ENCODE measurements around the gene PARP3. TPM values are rescaled to one million over a fixed set of nuclear protein-coding genes. Genes with fewer than 3 reads are reported as not detected.

PARP3 gene
- total RNA-seq, 1 donor from 2014 or later: 7.9 TPM

DNA sequence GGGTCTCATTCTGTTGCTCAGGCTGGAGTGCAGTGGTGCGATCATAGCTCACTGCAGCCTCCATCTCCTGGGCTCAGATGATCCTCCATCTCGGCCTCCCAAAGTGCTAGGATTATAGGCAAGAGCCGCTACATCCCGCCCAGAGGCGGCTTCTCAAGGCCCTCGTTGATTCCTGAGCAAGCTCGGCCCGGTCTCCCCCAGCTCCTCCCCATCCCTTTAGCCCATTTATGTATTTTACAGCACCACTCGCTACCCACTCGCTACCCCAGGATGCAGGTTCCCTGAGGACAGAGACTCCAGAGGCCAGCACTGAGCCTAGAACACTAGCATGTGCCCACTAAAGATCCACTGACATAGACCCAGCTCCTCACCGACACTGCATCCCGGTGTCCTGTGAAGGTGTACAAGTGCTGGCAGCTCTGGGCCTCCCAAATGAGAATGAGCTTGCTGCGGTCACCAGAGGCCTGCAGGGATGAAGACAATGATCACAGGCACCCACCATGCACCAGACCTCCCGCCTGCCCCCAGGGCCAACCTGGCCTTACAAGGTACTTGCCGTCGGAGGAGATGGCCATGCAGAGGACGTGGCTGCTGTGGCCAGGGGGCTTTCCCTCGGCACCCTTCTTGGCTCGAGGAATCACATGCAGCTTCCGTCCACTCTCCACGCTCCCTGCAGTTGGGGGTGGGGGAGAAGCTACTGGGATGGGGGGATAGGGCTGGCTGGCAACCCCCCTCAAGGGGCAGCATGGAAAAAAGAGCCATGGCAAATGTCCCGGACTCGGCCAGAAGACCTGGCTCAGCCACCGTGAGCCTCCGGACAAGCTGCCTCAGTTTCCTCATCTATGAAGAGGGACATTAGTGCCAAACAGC, 6.0 kb upstream of the PARP3 start:
- no peak for DNase-seq (ENCODE audit: low spot score, unreplicated experiment)
- no peak overlapping the region for H3K4me3 Mint-ChIP-seq (ENCODE audit: low read depth)
- no peaks in the 10 kb centered on the region for H3K9me3 Mint-ChIP-seq (ENCODE audit: low read depth)
- TF ChIP-seq, protein P1, sequence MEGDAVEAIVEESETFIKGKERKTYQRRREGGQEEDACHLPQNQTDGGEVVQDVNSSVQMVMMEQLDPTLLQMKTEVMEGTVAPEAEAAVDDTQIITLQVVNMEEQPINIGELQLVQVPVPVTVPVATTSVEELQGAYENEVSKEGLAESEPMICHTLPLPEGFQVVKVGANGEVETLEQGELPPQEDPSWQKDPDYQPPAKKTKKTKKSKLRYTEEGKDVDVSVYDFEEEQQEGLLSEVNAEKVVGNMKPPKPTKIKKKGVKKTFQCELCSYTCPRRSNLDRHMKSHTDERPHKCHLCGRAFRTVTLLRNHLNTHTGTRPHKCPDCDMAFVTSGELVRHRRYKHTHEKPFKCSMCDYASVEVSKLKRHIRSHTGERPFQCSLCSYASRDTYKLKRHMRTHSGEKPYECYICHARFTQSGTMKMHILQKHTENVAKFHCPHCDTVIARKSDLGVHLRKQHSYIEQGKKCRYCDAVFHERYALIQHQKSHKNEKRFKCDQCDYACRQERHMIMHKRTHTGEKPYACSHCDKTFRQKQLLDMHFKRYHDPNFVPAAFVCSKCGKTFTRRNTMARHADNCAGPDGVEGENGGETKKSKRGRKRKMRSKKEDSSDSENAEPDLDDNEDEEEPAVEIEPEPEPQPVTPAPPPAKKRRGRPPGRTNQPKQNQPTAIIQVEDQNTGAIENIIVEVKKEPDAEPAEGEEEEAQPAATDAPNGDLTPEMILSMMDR (IDR thresholded peaks at IDR 0.05; ENCODE audit: unreplicated experiment): no peak
- H3K4me1 Mint-ChIP-seq (ENCODE audit: low read depth): peaks cover 8% of the 10 kb centered on the region
- no peaks in the 10 kb centered on the region for H3K27me3 Mint-ChIP-seq
- peaks cover 7% of the 10 kb centered on the region for H3K36me3 Mint-ChIP-seq (ENCODE audit: insufficient read depth)
- H3K27ac Mint-ChIP-seq: no peak overlapping the region

- peaks cover 7% of the 10 kb centered on the region for H3K36me3 Mint-ChIP-seq (ENCODE audit: insufficient read depth)
- DNase-seq (ENCODE audit: low spot score, unreplicated experiment): no peak
These were observed 5.1 kb upstream of the PARP3 start for GRCh38 chr3:51937014-51937413.

DNA sequence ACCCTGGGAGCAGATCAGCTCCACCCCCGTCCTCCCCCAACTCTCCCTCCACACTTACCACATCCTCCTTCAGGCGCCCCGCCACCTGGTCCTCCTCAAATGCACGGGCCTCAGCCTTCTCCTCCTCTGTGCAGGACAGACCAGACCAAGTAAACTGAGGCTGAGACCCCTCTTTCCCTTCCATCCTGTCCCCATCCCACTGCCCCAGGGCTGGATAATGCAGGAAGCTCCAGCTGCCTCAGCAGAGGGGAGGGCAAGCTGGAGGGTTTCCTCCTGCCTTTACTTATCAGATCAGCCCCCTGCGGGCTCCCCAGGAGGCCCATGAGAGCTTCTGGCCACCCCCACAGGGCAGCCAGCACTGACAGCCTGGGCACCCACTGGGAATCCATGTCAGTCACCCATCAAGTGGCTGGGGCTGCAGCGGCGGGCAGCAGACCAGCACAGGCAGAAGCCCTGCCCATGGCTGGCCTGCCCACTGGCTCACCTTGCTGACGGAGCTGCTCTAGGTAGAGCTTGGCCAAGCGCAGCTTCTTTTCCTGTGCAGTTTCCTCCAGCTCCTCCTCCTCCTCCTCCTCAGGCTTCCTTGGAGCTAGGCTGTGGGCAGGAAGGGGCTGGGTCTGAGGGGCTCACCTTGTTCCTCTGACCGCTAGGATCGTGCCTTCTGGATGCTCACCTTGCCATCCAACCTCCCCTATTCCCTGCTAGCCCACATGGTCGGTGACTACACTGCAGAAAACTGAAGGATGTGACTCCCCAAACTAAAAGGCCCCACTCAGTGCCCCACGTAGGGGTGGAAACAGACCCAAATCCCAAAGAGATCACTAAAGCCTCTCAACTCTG, 4.3 kb upstream of the PARP3 start:
- no peak overlapping the region for H3K27ac Mint-ChIP-seq
- H3K4me3 Mint-ChIP-seq (ENCODE audit: low read depth): no peak overlapping the region
- peaks cover 12% of the 10 kb centered on the region for H3K4me1 Mint-ChIP-seq (ENCODE audit: low read depth)
- TF ChIP-seq, protein P1 (IDR thresholded peaks at IDR 0.05; ENCODE audit: unreplicated experiment): no peak
- no peaks in the 10 kb centered on the region for H3K9me3 Mint-ChIP-seq (ENCODE audit: low read depth)
- no peaks in the 10 kb centered on the region for H3K27me3 Mint-ChIP-seq
- H3K36me3 Mint-ChIP-seq (ENCODE audit: insufficient read depth): peaks cover 7% of the 10 kb centered on the region
- DNase-seq (ENCODE audit: low spot score, unreplicated experiment): no peak

More at GRCh38 chr3:51937014-51937413, 5.1 kb upstream of the PARP3 start:
- Mint-ChIP-seq H3K4me3 (ENCODE audit: low read depth) (no peak overlapping the region), H3K4me1 (ENCODE audit: low read depth) (peaks cover 10% of the 10 kb centered on the region), H3K9me3 (ENCODE audit: low read depth) (no peaks in the 10 kb centered on the region), H3K27me3 (no peaks in the 10 kb centered on the region), H3K27ac (no peak overlapping the region)
- TF ChIP-seq, protein P1 (IDR thresholded peaks at IDR 0.05; ENCODE audit: unreplicated experiment): no peak

DNA sequence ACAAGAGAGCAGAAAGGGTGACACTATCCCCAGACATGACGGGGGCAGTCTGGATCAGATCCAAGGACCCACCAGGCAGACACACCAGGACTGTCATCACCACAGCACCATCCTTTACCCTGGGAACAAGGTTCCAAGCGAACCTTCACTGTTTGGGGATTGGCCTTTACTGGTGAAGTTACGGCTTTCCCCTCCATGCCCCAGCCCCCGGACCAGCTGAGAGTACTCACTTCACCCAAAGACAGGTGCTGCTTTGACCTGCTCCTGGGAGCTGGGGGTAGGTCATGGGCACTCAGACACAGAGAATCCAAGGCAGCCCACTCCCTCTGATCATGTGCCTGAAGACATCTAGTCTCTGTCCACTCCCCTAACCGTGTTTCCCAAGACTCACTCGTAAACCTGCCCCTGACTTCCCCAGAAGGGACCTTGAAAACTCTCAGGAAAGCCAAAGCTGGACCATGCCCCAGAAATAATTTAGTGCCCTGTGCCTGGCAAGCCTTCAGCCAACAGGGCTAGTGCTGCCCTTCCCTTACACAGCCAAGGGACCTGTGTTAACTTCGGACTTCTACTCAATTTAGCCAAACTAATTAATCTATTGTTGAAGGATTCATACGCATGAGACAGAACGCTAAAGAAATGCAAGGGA, 3.3 kb upstream of the PARP3 start:
- peaks cover 7% of the 10 kb centered on the region for H3K36me3 Mint-ChIP-seq (ENCODE audit: insufficient read depth)

More for the DNA sequence above, 3.3 kb upstream of the PARP3 start:
- TF ChIP-seq, protein P1 (IDR thresholded peaks at IDR 0.05; ENCODE audit: unreplicated experiment): no peak
- Mint-ChIP-seq H3K27me3 (no peaks in the 10 kb centered on the region), H3K9me3 (ENCODE audit: low read depth) (no peaks in the 10 kb centered on the region), H3K4me1 (ENCODE audit: low read depth) (peaks cover 12% of the 10 kb centered on the region), H3K27ac (peak overlapping the region; percentile 29), H3K4me3 (ENCODE audit: low read depth) (peak overlapping the region; percentile 12)
- no peak for DNase-seq (ENCODE audit: low spot score, unreplicated experiment)

Data from progenitor cell of endocrine pancreas (in vitro differentiated cells).